H1 (cell line): Measurements from ENCODE around the gene MACROD2.
A peak's percentile ranks its signal among the peaks of the same experiment; 100 is the strongest.

Experiments used
- CEBPB ChIP-seq: IDR thresholded peaks from 2 replicates; pipeline ENCODE4 v1.6.1; 2012; ENCODE audit warnings: low read depth, low read length
- CTCF ChIP-seq, 3 experiments: IDR thresholded peaks; 1 replicate in 2 of 3; 2 replicates in 1 of 3; pipeline versions ENCODE4 v1.5.1 to v1.6.1; 2011; ENCODE audit warnings: low read length in 3 of 3, mild to moderate bottlenecking in 3 of 3, inconsistent platforms in 2 of 3, low read depth in 1 of 3, moderate library complexity in 1 of 3; ENCODE audit not compliant: insufficient read depth in 1 of 3; ENCODE audit errors: control extremely low read depth in 1 of 3
- KDM4A ChIP-seq: IDR thresholded peaks from one replicate; pipeline ENCODE4 v1.7.1; 2012; ENCODE audit warnings: low read depth, mild to moderate bottlenecking, moderate library complexity, low read length, inconsistent platforms; ENCODE audit not compliant: severe bottlenecking
- MAX ChIP-seq: IDR thresholded peaks from 2 replicates; pipeline ENCODE4 v1.6.1; 2012; ENCODE audit warnings: inconsistent platforms
- POLR2A ChIP-seq, 2 experiments: IDR thresholded peaks; 1 replicate in 1 of 2; 2 replicates in 1 of 2; pipeline ENCODE4 v1.6.1; 2011; ENCODE audit warnings: low read depth in 2 of 2, low read length in 2 of 2, mild to moderate bottlenecking in 2 of 2; ENCODE audit errors: control extremely low read depth in 1 of 2
- POLR2AphosphoS5 ChIP-seq: IDR thresholded peaks from 2 replicates; pipeline ENCODE4 v1.6.1; 2011; ENCODE audit warnings: low read depth, low read length

- no peak for TF ChIP-seq POLR2A (IDR thresholded peaks at IDR 0.05; ENCODE audit: control extremely low read depth in 1 of 2, low read depth in 2 of 2, low read length in 2 of 2)
- TF ChIP-seq POLR2AphosphoS5, result no peak
- no peak for TF ChIP-seq CTCF (IDR thresholded peaks at IDR 0.05; ENCODE audit: control extremely low read depth in 1 of 3, insufficient read depth in 1 of 3, low read depth in 1 of 3, low read length in 3 of 3)
- TF ChIP-seq CEBPB, result no peak
- peak; percentile 81 for TF ChIP-seq KDM4A
- peak; percentile 75 for TF ChIP-seq MAX
These were observed at the start of gene MACROD2 for GRCh38 chr20:13995086-13995665.
